K562 treated with DMSO at 1 percent for 24 hours (cell line): ENCODE measurements around the gene PALLD. TPM values are rescaled to one million over a fixed set of nuclear protein-coding genes. Genes with fewer than 3 reads are reported as not detected.

Experiments used
- total RNA-seq: library from RNA; unstranded; fragments of 300-600 nt; gene quantifications from 2 replicates; pipeline ENCODE4 v1.2.3, GENCODE V29; 2022; ENCODE audit warnings: low read depth; ENCODE audit not compliant: insufficient read depth

PALLD gene
- total RNA-seq: not detected in 2 replicates

GRCh38 chr4:168496834-168497233, at the start of gene PALLD:
TSS of gene PALLD (plus strand) at chr4:168497052.

Other genes starting within 250 kb of the PALLD start
- 0.45 and 0.66 TPM in 2 replicates for gene DDX60, start 178.3 kb upstream of the PALLD start, total RNA-seq
- gene DDX60L, start 16.6 kb upstream of the PALLD start, total RNA-seq: 8.0 and 8.7 TPM in 2 replicates